GM23338 (cell line): ENCODE results near the gene PRSS21. TPM values are rescaled to one million over a fixed set of nuclear protein-coding genes. Genes with fewer than 3 reads are reported as not detected.

Experiments
- ETS1 ChIP-seq: IDR thresholded peaks from 2 replicates; pipeline ENCODE4 v1.6.1; 2016; ENCODE audit warnings: antibody characterized with exemption
- EZH2 ChIP-seq: fragments of 200-600 bp; sonication (generic); IDR thresholded peaks from one replicate; pipeline ENCODE4 v1.8.0; 2017; ENCODE audit warnings: antibody characterized with exemption, mild to moderate bottlenecking, low read depth; ENCODE audit not compliant: unreplicated experiment
- POLR2AphosphoS5 ChIP-seq: IDR thresholded peaks from 2 replicates; pipeline ENCODE4 v1.6.1; 2016; ENCODE audit warnings: antibody characterized with exemption, low read depth
- STAT1 ChIP-seq: IDR thresholded peaks from one replicate; pipeline ENCODE4 v1.6.1; 2016; ENCODE audit warnings: antibody characterized with exemption; ENCODE audit not compliant: unreplicated experiment
- polyA plus RNA-seq: library from polyadenylated mRNA; unstranded; fragments of >200 nt; fragmentation: Nextera tagmentation; extraction: Ambion mirVana; gene quantifications from 2 replicates; pipeline ENCODE4 v1.2.1, GENCODE V29; 2016
- total RNA-seq: library from RNA; depleted of rRNA; stranded (reverse); fragments of >200 nt; shearing (Covaris generic); gene quantifications from 2 replicates; pipeline ENCODE4 v1.2.3, GENCODE V29; 2014
- TF ChIP-seq, protein P1 (sequence below): fragments of 250-450 bp; sonication (Bioruptor Pico); IDR thresholded peaks from 2 replicates; pipeline ENCODE4 v1.5.0; 2020; ENCODE audit warnings: mild to moderate bottlenecking, moderate library complexity
- TF ChIP-seq, protein P2 (sequence below), 2 experiments: fragments of 200-600 bp in 1 of 2; sonication (generic) in 1 of 2; conservative IDR thresholded peaks; 2 replicates each; pipeline versions ENCODE4 v1.5.1 to v1.6.1; 2016 to 2017; ENCODE audit warnings: antibody characterized with exemption in 2 of 2, low read depth in 2 of 2, mild to moderate bottlenecking in 2 of 2, moderate library complexity in 1 of 2

Gene PRSS21
- total and polyA plus RNA-seq, 2 experiments from 2014 or later = 2.4 to 3.1 TPM

- TF ChIP-seq, protein P1, sequence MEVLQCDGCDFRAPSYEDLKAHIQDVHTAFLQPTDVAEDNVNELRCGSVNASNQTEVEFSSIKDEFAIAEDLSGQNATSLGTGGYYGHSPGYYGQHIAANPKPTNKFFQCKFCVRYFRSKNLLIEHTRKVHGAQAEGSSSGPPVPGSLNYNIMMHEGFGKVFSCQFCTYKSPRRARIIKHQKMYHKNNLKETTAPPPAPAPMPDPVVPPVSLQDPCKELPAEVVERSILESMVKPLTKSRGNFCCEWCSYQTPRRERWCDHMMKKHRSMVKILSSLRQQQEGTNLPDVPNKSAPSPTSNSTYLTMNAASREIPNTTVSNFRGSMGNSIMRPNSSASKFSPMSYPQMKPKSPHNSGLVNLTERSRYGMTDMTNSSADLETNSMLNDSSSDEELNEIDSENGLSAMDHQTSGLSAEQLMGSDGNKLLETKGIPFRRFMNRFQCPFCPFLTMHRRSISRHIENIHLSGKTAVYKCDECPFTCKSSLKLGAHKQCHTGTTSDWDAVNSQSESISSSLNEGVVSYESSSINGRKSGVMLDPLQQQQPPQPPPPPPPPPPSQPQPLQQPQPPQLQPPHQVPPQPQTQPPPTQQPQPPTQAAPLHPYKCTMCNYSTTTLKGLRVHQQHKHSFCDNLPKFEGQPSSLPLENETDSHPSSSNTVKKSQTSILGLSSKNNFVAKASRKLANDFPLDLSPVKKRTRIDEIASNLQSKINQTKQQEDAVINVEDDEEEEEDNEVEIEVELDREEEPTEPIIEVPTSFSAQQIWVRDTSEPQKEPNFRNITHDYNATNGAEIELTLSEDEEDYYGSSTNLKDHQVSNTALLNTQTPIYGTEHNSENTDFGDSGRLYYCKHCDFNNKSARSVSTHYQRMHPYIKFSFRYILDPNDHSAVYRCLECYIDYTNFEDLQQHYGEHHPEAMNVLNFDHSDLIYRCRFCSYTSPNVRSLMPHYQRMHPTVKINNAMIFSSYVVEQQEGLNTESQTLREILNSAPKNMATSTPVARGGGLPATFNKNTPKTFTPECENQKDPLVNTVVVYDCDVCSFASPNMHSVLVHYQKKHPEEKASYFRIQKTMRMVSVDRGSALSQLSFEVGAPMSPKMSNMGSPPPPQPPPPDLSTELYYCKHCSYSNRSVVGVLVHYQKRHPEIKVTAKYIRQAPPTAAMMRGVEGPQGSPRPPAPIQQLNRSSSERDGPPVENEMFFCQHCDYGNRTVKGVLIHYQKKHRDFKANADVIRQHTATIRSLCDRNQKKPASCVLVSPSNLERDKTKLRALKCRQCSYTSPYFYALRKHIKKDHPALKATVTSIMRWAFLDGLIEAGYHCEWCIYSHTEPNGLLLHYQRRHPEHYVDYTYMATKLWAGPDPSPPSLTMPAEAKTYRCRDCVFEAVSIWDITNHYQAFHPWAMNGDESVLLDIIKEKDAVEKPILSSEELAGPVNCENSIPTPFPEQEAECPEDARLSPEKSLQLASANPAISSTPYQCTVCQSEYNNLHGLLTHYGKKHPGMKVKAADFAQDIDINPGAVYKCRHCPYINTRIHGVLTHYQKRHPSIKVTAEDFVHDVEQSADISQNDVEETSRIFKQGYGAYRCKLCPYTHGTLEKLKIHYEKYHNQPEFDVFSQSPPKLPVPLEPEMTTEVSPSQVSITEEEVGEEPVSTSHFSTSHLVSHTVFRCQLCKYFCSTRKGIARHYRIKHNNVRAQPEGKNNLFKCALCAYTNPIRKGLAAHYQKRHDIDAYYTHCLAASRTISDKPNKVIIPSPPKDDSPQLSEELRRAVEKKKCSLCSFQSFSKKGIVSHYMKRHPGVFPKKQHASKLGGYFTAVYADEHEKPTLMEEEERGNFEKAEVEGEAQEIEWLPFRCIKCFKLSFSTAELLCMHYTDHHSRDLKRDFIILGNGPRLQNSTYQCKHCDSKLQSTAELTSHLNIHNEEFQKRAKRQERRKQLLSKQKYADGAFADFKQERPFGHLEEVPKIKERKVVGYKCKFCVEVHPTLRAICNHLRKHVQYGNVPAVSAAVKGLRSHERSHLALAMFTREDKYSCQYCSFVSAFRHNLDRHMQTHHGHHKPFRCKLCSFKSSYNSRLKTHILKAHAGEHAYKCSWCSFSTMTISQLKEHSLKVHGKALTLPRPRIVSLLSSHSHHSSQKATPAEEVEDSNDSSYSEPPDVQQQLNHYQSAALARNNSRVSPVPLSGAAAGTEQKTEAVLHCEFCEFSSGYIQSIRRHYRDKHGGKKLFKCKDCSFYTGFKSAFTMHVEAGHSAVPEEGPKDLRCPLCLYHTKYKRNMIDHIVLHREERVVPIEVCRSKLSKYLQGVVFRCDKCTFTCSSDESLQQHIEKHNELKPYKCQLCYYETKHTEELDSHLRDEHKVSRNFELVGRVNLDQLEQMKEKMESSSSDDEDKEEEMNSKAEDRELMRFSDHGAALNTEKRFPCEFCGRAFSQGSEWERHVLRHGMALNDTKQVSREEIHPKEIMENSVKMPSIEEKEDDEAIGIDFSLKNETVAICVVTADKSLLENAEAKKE (CRISPR knock-in tag) = no peak
- TF ChIP-seq STAT1 (no peak), EZH2 (no peak), ETS1 (no peak), POLR2AphosphoS5 (no peak)
- TF ChIP-seq, protein P2, sequence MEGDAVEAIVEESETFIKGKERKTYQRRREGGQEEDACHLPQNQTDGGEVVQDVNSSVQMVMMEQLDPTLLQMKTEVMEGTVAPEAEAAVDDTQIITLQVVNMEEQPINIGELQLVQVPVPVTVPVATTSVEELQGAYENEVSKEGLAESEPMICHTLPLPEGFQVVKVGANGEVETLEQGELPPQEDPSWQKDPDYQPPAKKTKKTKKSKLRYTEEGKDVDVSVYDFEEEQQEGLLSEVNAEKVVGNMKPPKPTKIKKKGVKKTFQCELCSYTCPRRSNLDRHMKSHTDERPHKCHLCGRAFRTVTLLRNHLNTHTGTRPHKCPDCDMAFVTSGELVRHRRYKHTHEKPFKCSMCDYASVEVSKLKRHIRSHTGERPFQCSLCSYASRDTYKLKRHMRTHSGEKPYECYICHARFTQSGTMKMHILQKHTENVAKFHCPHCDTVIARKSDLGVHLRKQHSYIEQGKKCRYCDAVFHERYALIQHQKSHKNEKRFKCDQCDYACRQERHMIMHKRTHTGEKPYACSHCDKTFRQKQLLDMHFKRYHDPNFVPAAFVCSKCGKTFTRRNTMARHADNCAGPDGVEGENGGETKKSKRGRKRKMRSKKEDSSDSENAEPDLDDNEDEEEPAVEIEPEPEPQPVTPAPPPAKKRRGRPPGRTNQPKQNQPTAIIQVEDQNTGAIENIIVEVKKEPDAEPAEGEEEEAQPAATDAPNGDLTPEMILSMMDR (conservative IDR thresholded peaks at IDR 0.05; ENCODE audit: low read depth in 2 of 2) = no peak
These were observed 41.8 kb upstream of the PRSS21 start (continued) for GRCh38 chr16:2775131-2775716.
